ENCODE data around the gene EGLN2.
"Not testable (repeated sequence)": the region's sequence is repeated elsewhere in the genome, so short reads cannot be mapped to it uniquely, and the experiment has no call there.

Gene EGLN2

GRCh38 chr19:40819479-40820234 is 20.7 kb downstream of the EGLN2 start:
- not testable (repeated sequence) for H3K27me3 Mint-ChIP-seq (ENCODE audit: low read depth); H3K4me3 Mint-ChIP-seq; H3K36me3 Mint-ChIP-seq (ENCODE audit: low read depth); H3K9me3 Mint-ChIP-seq
- peak overlapping the region in 1 of 3 experiments; percentile 38 for H3K27ac Mint-ChIP-seq
- peak; percentile 75 to 78 (median 77) for TF ChIP-seq CTCF (IDR thresholded peaks at IDR 0.05; ENCODE audit: unreplicated experiment in 3 of 3)
- peaks cover 30% of the 10 kb centered on the region for H3K4me1 Mint-ChIP-seq

- TF ChIP-seq CTCF (IDR thresholded peaks at IDR 0.05; ENCODE audit: unreplicated experiment in 3 of 3) = no peak
- H3K9me3 Mint-ChIP-seq = no peaks in the 10 kb centered on the region
- no peak overlapping the region for H3K4me3 Mint-ChIP-seq
- peaks cover 3% of the 10 kb centered on the region for H3K27me3 Mint-ChIP-seq (ENCODE audit: low read depth)
- H3K27ac Mint-ChIP-seq = peak overlapping the region; percentile 75 to 86 (median 80)
- H3K4me1 Mint-ChIP-seq = peaks cover 24% of the 10 kb centered on the region
- H3K36me3 Mint-ChIP-seq (ENCODE audit: low read depth) = peaks cover 7% of the 10 kb centered on the region
Observed at GRCh38 chr19:40822161-40822560, 23.2 kb downstream of the EGLN2 start.

- peaks cover 24% of the 10 kb centered on the region for H3K4me1 Mint-ChIP-seq
- H3K4me3 Mint-ChIP-seq; H3K9me3 Mint-ChIP-seq; H3K27me3 Mint-ChIP-seq (ENCODE audit: low read depth): not testable (repeated sequence)
- H3K27ac Mint-ChIP-seq = peak overlapping the region; percentile 75 to 86 (median 80)
- H3K36me3 Mint-ChIP-seq (ENCODE audit: low read depth) = peaks cover 11% of the 10 kb centered on the region
Observed at GRCh38 chr19:40822704-40823553, 23.9 kb downstream of the EGLN2 start.

DNA sequence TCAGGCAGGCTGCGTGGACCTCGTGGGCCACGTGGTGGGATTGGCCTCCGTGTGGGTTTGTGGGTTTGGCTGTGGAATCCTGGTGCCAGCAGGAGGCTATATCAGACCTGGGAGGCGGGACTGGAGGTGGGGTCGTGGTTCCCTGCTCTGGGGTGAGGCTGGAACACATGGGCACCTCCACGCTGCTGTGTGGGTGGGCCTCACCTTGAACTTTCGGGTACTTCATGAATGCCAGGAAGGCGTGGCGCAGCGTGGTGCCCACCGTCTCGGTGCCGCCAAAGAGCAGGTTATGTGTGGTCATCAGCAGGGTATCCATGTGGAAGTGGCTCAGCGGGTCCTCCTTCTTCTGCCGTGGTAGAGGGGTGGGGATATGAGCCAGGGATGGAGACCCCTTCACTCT is 25.9 kb downstream of the EGLN2 start:
- peaks cover 18% of the 10 kb centered on the region for H3K36me3 Mint-ChIP-seq (ENCODE audit: low read depth)
- not testable (repeated sequence) for H3K9me3 Mint-ChIP-seq; H3K27me3 Mint-ChIP-seq (ENCODE audit: low read depth); H3K4me3 Mint-ChIP-seq
- peak overlapping the region in 2 of 3 experiments; percentile 30 to 86 for H3K27ac Mint-ChIP-seq
- peaks cover 15% of the 10 kb centered on the region for H3K4me1 Mint-ChIP-seq

- not testable (repeated sequence) for H3K4me3 Mint-ChIP-seq; H3K27me3 Mint-ChIP-seq (ENCODE audit: low read depth)
Observed at GRCh38 chr19:40825460-40826095, 26.6 kb downstream of the EGLN2 start.

GRCh38 chr19:40826312-40826698 is 27.3 kb downstream of the EGLN2 start:
- H3K4me1 Mint-ChIP-seq = peaks cover 15% of the 10 kb centered on the region
- not testable (repeated sequence) for H3K27ac Mint-ChIP-seq; H3K9me3 Mint-ChIP-seq; H3K4me3 Mint-ChIP-seq; H3K27me3 Mint-ChIP-seq (ENCODE audit: low read depth)
- peaks cover 18% of the 10 kb centered on the region for H3K36me3 Mint-ChIP-seq (ENCODE audit: low read depth)

More at GRCh38 chr19:40825460-40826095, 26.6 kb downstream of the EGLN2 start:
- Mint-ChIP-seq H3K27ac (peak overlapping the region in 2 of 3 experiments; percentile 30 to 86), H3K36me3 (ENCODE audit: low read depth) (peaks cover 18% of the 10 kb centered on the region), H3K4me1 (peaks cover 15% of the 10 kb centered on the region)
- not testable (repeated sequence) for H3K9me3 Mint-ChIP-seq

DNA sequence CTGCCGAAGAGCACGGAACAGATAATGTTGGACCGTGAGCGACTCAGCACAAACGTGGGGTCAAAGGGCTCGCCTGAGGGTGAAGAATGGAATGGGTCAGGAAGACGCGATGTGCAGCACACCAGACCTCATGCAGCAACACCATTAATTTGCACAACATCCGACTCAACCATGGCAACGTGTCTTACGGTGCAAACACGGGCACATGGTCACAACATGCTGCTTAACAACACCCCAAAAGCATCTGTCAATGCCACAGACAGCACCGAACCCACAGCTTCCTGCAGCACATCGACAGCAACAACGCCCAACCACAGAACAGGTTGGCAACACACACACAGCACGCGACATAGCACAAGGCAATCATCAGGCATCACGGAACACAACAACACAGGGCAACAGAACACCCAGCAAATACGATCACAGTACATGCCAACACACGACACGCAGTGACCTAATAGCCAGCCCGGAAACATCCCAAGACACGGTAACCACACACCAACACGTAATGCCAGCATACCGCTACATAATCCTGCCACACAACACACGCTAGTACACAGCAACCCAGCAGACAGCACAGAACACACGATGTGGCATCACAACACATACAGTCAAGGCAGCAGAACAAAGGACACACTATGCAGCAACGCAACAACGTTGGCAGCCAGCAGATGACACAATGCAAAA is 27.9 kb downstream of the EGLN2 start:
- not testable (repeated sequence) for H3K9me3 Mint-ChIP-seq

More for the DNA sequence above, 27.9 kb downstream of the EGLN2 start:
- H3K4me1 Mint-ChIP-seq = peaks cover 17% of the 10 kb centered on the region
- H3K4me3 Mint-ChIP-seq; H3K27me3 Mint-ChIP-seq (ENCODE audit: low read depth); H3K27ac Mint-ChIP-seq: not testable (repeated sequence)
- H3K36me3 Mint-ChIP-seq (ENCODE audit: low read depth) = peaks cover 18% of the 10 kb centered on the region
